GM23338 (cell line): Measurements from ENCODE around the gene RAD51AP2. TPM values are rescaled to one million over a fixed set of nuclear protein-coding genes. Genes with fewer than 3 reads are reported as not detected.
A peak's percentile ranks its signal among the peaks of the same experiment; 100 is the strongest.

Experiments
- ATAC-seq: fragments of 200-7000 bp; cut with Tn5 transposase; 3 replicates; pipeline ENCODE4 v1.9.1; 2020
- DNase-seq: peaks from one replicate; pipeline ENCODE4 v3.0.0-alpha.2; 2015; ENCODE audit warnings: low spot score
- H2AFZ ChIP-seq: fragments of 200-600 bp; sonication (generic); 2 replicates; pipeline ENCODE4 v1.8.0; 2016; ENCODE audit warnings: antibody characterized with exemption, mild to moderate bottlenecking, moderate library complexity
- H3F3A ChIP-seq: fragments of 200-600 bp; sonication (generic); replicated peaks from 2 replicates; pipeline ENCODE4 v1.8.0; 2017; ENCODE audit warnings: antibody characterized with exemption, mixed run types, low read depth
- H3K27ac ChIP-seq: fragments of 200-600 bp; sonication (generic); 2 replicates; pipeline ENCODE4 v1.6.1; 2016; ENCODE audit warnings: low read depth
- H3K27me3 ChIP-seq: fragments of 200-600 bp; sonication (generic); 2 replicates; pipeline ENCODE4 v1.8.0; 2016; ENCODE audit warnings: mild to moderate bottlenecking, mixed run types, moderate library complexity; ENCODE audit not compliant: insufficient read depth
- H3K36me3 ChIP-seq: fragments of 200-600 bp; sonication (generic); 2 replicates; pipeline ENCODE4 v1.8.0; 2016; ENCODE audit warnings: mild to moderate bottlenecking; ENCODE audit not compliant: insufficient read depth
- H3K4me1 ChIP-seq: fragments of 200-600 bp; sonication (generic); 2 replicates; pipeline ENCODE4 v1.8.0; 2016; ENCODE audit warnings: mild to moderate bottlenecking, moderate library complexity; ENCODE audit not compliant: insufficient read depth
- H3K4me2 ChIP-seq: fragments of 200-600 bp; sonication (generic); 2 replicates; pipeline ENCODE4 v1.7.1; 2017; ENCODE audit warnings: mixed run types
- H3K4me3 ChIP-seq: fragments of 200-600 bp; sonication (generic); 2 replicates; pipeline ENCODE4 v1.6.1; 2016; ENCODE audit warnings: mixed run types
- H3K79me2 ChIP-seq: fragments of 200-600 bp; sonication (generic); replicated peaks from 2 replicates; pipeline ENCODE4 v1.8.0; 2017; ENCODE audit warnings: mild to moderate bottlenecking; ENCODE audit not compliant: insufficient read depth
- H3K9me2 ChIP-seq: fragments of 200-600 bp; sonication (generic); 2 replicates; pipeline ENCODE4 v1.8.0; 2017; ENCODE audit not compliant: insufficient read depth
- H4K20me1 ChIP-seq: fragments of 200-600 bp; sonication (generic); replicated peaks from 2 replicates; pipeline ENCODE4 v1.8.0; 2017; ENCODE audit warnings: mild to moderate bottlenecking; ENCODE audit not compliant: insufficient read depth
- H3K27ac Mint-ChIP-seq: 2 replicates; pipeline ENCODE4 v1.8.0; 2020; ENCODE audit warnings: inconsistent platforms, mild to moderate bottlenecking, moderate library complexity, mixed read lengths
- H3K27me3 Mint-ChIP-seq: 3 replicates; pipeline ENCODE4 v1.8.0; 2022; ENCODE audit warnings: low read depth, mild to moderate bottlenecking, moderate library complexity, mixed read lengths, inconsistent platforms; ENCODE audit not compliant: insufficient read depth, poor library complexity
- H3K36me3 Mint-ChIP-seq: 3 replicates; pipeline ENCODE4 v1.8.0; 2021; ENCODE audit warnings: low read depth, mild to moderate bottlenecking, inconsistent platforms, moderate library complexity, mixed read lengths
- H3K4me1 Mint-ChIP-seq: 3 replicates; pipeline ENCODE4 v1.8.0; 2020; ENCODE audit warnings: mild to moderate bottlenecking, inconsistent platforms, mixed read lengths
- H3K4me3 Mint-ChIP-seq: 3 replicates; pipeline ENCODE4 v1.8.0; 2021; ENCODE audit warnings: moderate library complexity, mild to moderate bottlenecking, inconsistent platforms, mixed read lengths
- H3K9me3 Mint-ChIP-seq: 3 replicates; pipeline ENCODE4 v1.8.0; 2020; ENCODE audit warnings: moderate library complexity, mild to moderate bottlenecking, inconsistent platforms, mixed read lengths
- CREB1 ChIP-seq: fragments of 250-450 bp; sonication (Bioruptor Pico); IDR thresholded peaks from 2 replicates; pipeline ENCODE4 v1.5.0; 2020; ENCODE audit warnings: low read depth, mild to moderate bottlenecking, moderate library complexity
- EZH2 ChIP-seq: fragments of 200-600 bp; sonication (generic); IDR thresholded peaks from one replicate; pipeline ENCODE4 v1.8.0; 2017; ENCODE audit warnings: antibody characterized with exemption, mild to moderate bottlenecking, low read depth; ENCODE audit not compliant: unreplicated experiment
- EZH2phosphoT487 ChIP-seq: fragments of 200-600 bp; sonication (generic); IDR thresholded peaks from one replicate; pipeline ENCODE4 v1.8.1; 2018; ENCODE audit warnings: antibody characterized with exemption; ENCODE audit not compliant: unreplicated experiment
- REST ChIP-seq: IDR thresholded peaks from one replicate; pipeline ENCODE4 v1.6.1; 2018; ENCODE audit warnings: antibody characterized with exemption; ENCODE audit not compliant: unreplicated experiment
- ZNF114 ChIP-seq: fragments of 250-450 bp; sonication (Bioruptor Pico); IDR thresholded peaks from 2 replicates; pipeline ENCODE4 v1.5.0; 2020; ENCODE audit warnings: mild to moderate bottlenecking, moderate library complexity
- polyA plus RNA-seq: library from polyadenylated mRNA; unstranded; fragments of >200 nt; fragmentation: Nextera tagmentation; extraction: Ambion mirVana; gene quantifications from 2 replicates; pipeline ENCODE4 v1.2.1, GENCODE V29; 2016
- total RNA-seq: library from RNA; depleted of rRNA; stranded (reverse); fragments of >200 nt; shearing (Covaris generic); gene quantifications from 2 replicates; pipeline ENCODE4 v1.2.3, GENCODE V29; 2014
- TF ChIP-seq, protein P1 (sequence below), 2 experiments: fragments of 200-600 bp in 1 of 2; sonication (generic) in 1 of 2; conservative IDR thresholded peaks; 2 replicates each; pipeline versions ENCODE4 v1.5.1 to v1.6.1; 2016 to 2017; ENCODE audit warnings: antibody characterized with exemption in 2 of 2, low read depth in 2 of 2, mild to moderate bottlenecking in 2 of 2, moderate library complexity in 1 of 2
- TF ChIP-seq, protein P2 (sequence below): IDR thresholded peaks from 2 replicates; pipeline ENCODE4 v1.6.1; 2016; ENCODE audit warnings: antibody characterized with exemption
- TF ChIP-seq, protein P3 (sequence below): fragments of 250-450 bp; sonication (Bioruptor Pico); IDR thresholded peaks from 2 replicates; pipeline ENCODE4 v1.5.0; 2020; ENCODE audit warnings: mild to moderate bottlenecking, moderate library complexity

The RAD51AP2 gene
- total and polyA plus RNA-seq, 2 experiments from 2014 or later = 0.16 to 0.38 TPM

DNA sequence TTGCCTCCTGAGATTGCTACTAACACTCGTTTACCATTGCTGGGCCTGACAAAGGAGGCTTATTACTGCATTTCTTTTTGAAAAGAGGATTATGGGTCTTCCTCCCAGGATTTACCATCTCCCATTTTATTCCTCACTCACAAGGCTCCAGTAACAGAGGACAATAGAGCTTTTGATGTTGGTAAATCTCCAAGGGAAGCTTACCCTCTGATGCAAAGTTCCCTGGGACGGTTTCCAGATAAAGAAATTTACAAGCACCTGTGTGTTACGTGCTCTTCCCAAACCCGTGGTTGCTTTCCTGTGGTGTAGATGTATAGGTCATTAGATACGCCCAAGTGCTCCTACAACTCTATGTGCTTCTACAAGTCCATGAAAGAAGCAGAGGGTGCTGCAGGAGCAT lies 39.4 kb upstream of the RAD51AP2 start:
- no peaks in the 10 kb centered on the region for H3F3A ChIP-seq
- Mint-ChIP-seq H3K27me3 (peaks cover 2% of the 10 kb centered on the region), H3K9me3 (no peaks in the 10 kb centered on the region), H3K4me3 (peak overlapping the region; percentile 47), H3K4me1 (peaks cover 86% of the 10 kb centered on the region), H3K36me3 (no peaks in the 10 kb centered on the region), H3K27ac (peak overlapping the region; percentile 79)
- peak overlapping the region; percentile 20; the same call in 1 of the 2 replicates for H3K4me3 ChIP-seq
- H3K9me2 ChIP-seq = no peaks in the 10 kb centered on the region
- TF ChIP-seq REST = no peak
- TF ChIP-seq ZNF114 (CRISPR knock-in tag) = no peak
- TF ChIP-seq, protein P1, sequence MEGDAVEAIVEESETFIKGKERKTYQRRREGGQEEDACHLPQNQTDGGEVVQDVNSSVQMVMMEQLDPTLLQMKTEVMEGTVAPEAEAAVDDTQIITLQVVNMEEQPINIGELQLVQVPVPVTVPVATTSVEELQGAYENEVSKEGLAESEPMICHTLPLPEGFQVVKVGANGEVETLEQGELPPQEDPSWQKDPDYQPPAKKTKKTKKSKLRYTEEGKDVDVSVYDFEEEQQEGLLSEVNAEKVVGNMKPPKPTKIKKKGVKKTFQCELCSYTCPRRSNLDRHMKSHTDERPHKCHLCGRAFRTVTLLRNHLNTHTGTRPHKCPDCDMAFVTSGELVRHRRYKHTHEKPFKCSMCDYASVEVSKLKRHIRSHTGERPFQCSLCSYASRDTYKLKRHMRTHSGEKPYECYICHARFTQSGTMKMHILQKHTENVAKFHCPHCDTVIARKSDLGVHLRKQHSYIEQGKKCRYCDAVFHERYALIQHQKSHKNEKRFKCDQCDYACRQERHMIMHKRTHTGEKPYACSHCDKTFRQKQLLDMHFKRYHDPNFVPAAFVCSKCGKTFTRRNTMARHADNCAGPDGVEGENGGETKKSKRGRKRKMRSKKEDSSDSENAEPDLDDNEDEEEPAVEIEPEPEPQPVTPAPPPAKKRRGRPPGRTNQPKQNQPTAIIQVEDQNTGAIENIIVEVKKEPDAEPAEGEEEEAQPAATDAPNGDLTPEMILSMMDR (conservative IDR thresholded peaks at IDR 0.05; ENCODE audit: low read depth in 2 of 2) = no peak
- TF ChIP-seq, protein P2, sequence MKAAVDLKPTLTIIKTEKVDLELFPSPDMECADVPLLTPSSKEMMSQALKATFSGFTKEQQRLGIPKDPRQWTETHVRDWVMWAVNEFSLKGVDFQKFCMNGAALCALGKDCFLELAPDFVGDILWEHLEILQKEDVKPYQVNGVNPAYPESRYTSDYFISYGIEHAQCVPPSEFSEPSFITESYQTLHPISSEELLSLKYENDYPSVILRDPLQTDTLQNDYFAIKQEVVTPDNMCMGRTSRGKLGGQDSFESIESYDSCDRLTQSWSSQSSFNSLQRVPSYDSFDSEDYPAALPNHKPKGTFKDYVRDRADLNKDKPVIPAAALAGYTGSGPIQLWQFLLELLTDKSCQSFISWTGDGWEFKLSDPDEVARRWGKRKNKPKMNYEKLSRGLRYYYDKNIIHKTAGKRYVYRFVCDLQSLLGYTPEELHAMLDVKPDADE = no peak
- TF ChIP-seq, protein P3, sequence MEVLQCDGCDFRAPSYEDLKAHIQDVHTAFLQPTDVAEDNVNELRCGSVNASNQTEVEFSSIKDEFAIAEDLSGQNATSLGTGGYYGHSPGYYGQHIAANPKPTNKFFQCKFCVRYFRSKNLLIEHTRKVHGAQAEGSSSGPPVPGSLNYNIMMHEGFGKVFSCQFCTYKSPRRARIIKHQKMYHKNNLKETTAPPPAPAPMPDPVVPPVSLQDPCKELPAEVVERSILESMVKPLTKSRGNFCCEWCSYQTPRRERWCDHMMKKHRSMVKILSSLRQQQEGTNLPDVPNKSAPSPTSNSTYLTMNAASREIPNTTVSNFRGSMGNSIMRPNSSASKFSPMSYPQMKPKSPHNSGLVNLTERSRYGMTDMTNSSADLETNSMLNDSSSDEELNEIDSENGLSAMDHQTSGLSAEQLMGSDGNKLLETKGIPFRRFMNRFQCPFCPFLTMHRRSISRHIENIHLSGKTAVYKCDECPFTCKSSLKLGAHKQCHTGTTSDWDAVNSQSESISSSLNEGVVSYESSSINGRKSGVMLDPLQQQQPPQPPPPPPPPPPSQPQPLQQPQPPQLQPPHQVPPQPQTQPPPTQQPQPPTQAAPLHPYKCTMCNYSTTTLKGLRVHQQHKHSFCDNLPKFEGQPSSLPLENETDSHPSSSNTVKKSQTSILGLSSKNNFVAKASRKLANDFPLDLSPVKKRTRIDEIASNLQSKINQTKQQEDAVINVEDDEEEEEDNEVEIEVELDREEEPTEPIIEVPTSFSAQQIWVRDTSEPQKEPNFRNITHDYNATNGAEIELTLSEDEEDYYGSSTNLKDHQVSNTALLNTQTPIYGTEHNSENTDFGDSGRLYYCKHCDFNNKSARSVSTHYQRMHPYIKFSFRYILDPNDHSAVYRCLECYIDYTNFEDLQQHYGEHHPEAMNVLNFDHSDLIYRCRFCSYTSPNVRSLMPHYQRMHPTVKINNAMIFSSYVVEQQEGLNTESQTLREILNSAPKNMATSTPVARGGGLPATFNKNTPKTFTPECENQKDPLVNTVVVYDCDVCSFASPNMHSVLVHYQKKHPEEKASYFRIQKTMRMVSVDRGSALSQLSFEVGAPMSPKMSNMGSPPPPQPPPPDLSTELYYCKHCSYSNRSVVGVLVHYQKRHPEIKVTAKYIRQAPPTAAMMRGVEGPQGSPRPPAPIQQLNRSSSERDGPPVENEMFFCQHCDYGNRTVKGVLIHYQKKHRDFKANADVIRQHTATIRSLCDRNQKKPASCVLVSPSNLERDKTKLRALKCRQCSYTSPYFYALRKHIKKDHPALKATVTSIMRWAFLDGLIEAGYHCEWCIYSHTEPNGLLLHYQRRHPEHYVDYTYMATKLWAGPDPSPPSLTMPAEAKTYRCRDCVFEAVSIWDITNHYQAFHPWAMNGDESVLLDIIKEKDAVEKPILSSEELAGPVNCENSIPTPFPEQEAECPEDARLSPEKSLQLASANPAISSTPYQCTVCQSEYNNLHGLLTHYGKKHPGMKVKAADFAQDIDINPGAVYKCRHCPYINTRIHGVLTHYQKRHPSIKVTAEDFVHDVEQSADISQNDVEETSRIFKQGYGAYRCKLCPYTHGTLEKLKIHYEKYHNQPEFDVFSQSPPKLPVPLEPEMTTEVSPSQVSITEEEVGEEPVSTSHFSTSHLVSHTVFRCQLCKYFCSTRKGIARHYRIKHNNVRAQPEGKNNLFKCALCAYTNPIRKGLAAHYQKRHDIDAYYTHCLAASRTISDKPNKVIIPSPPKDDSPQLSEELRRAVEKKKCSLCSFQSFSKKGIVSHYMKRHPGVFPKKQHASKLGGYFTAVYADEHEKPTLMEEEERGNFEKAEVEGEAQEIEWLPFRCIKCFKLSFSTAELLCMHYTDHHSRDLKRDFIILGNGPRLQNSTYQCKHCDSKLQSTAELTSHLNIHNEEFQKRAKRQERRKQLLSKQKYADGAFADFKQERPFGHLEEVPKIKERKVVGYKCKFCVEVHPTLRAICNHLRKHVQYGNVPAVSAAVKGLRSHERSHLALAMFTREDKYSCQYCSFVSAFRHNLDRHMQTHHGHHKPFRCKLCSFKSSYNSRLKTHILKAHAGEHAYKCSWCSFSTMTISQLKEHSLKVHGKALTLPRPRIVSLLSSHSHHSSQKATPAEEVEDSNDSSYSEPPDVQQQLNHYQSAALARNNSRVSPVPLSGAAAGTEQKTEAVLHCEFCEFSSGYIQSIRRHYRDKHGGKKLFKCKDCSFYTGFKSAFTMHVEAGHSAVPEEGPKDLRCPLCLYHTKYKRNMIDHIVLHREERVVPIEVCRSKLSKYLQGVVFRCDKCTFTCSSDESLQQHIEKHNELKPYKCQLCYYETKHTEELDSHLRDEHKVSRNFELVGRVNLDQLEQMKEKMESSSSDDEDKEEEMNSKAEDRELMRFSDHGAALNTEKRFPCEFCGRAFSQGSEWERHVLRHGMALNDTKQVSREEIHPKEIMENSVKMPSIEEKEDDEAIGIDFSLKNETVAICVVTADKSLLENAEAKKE (CRISPR knock-in tag) = peak; percentile 68; the same call in 1 of the 2 replicates
- TF ChIP-seq CREB1 (CRISPR knock-in tag) = no peak
- TF ChIP-seq EZH2phosphoT487 = no peak
- TF ChIP-seq EZH2 = no peak
- H3K79me2 ChIP-seq = peaks cover 100% of the 10 kb centered on the region
- H3K4me2 ChIP-seq = peak overlapping the region; percentile 61
- H3K36me3 ChIP-seq = no peaks in the 10 kb centered on the region
- no peaks in the 10 kb centered on the region for H3K27me3 ChIP-seq
- H2AFZ ChIP-seq = no peak overlapping the region
- ATAC-seq = peak; percentile 76
- H4K20me1 ChIP-seq = peaks cover 10% of the 10 kb centered on the region; the same call in 1 of the 2 replicates
- H3K27ac ChIP-seq = peak overlapping the region; percentile 77
- DNase-seq = peak; percentile 51
- peaks cover 82% of the 10 kb centered on the region for H3K4me1 ChIP-seq
